ENCODE results near the gene CLPTM1. TPM values are rescaled to one million over a fixed set of nuclear protein-coding genes. Genes with fewer than 3 reads are reported as not detected.

Gene CLPTM1
- total RNA-seq, 1 donor, result 62.6 TPM

DNA sequence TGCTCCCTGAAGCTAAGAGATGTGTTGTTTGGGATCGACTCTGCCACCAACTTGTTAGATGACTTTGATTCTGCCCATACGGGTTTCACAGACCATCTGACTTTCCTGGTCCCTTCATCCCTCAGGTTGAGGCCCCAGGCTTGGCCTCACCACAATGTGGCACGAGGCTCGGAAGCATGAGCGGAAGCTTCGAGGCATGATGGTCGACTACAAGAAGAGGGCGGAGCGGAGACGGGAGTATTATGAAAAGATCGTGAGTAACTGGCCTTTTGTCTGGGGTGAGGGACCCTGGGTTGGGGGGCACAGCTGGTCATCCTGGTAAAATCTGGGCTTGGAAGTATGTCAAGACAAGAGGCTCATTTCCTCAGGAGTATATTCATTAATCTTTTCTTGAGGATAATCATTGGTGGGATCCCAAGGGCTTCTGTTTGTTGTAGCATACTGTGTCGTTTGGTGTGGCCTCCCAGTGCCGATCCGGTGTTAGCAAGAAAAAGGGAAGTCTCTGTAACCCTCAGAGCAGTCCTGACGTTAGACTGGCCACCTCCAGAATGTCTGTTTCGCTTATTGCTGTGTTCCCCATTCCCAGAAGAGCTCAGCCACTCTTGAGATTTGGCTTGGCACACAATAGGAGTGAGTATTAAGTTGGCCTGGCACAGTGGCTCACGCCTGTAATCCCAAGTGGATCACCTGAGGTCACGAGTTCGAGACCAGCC lies 85.0 kb downstream of the CLPTM1 start:
- no peak for TF ChIP-seq CTCF (IDR thresholded peaks at IDR 0.05; ENCODE audit: insufficient read depth, low read depth, low read length)
- peak overlapping the region; percentile 96 for H3K4me3 ChIP-seq (ENCODE audit: low read depth, low read length)
- no peak for DNase-seq (ENCODE audit: low read depth)

- H3K4me3 ChIP-seq (ENCODE audit: low read depth, low read length), result no peak overlapping the region
- DNase-seq (ENCODE audit: low read depth), result no peak
- TF ChIP-seq CTCF (IDR thresholded peaks at IDR 0.05; ENCODE audit: insufficient read depth, low read depth, low read length), result no peak
These were observed 85.9 kb downstream of the CLPTM1 start for GRCh38 chr19:45041125-45041524.

Other genes starting within 250 kb of the CLPTM1 start
- 8.6 and 10.0 TPM in 2 replicates for gene BCL3, start 206.7 kb upstream of the CLPTM1 start, total RNA-seq
- gene CBLC, start 177.5 kb upstream of the CLPTM1 start, total RNA-seq, result under 0.01 TPM in 2 replicates
- 10.3 and 15.1 TPM in 2 replicates for gene BCAM, start 146.3 kb upstream of the CLPTM1 start, total RNA-seq
- 133 and 134 TPM in 2 replicates for gene NECTIN2, start 109.1 kb upstream of the CLPTM1 start, total RNA-seq
- gene TOMM40, start 64.1 kb upstream of the CLPTM1 start, total RNA-seq, result 56.7 and 57.9 TPM in 2 replicates
- 9.7 and 16.4 TPM in 2 replicates for gene APOE, start 49.6 kb upstream of the CLPTM1 start, total RNA-seq
- 1.3 and 2.6 TPM in 2 replicates for gene APOC1, start 40.8 kb upstream of the CLPTM1 start, total RNA-seq
- not detected in 2 replicates for gene APOC4, start 13.1 kb upstream of the CLPTM1 start, total RNA-seq
- not detected in 2 replicates for gene APOC2, start 9.3 kb upstream of the CLPTM1 start, total RNA-seq
- gene RELB, start 46.1 kb downstream of the CLPTM1 start, total RNA-seq, result 10.6 and 13.8 TPM in 2 replicates
- gene CLASRP, start 83.7 kb downstream of the CLPTM1 start, total RNA-seq, result 14.2 and 16.4 TPM in 2 replicates
- gene ZNF296, start 121.1 kb downstream of the CLPTM1 start, total RNA-seq, result under 0.01 TPM in 2 replicates
- 16.0 and 24.2 TPM in 2 replicates for gene GEMIN7, start 123.9 kb downstream of the CLPTM1 start, total RNA-seq
- 31.1 and 36.1 TPM in 2 replicates for gene PPP1R37, start 137.8 kb downstream of the CLPTM1 start, total RNA-seq
- gene NKPD1, start 205.6 kb downstream of the CLPTM1 start, total RNA-seq, result under 0.01 TPM in 2 replicates
- gene TRAPPC6A, start 222.9 kb downstream of the CLPTM1 start, total RNA-seq, result 3.9 and 7.7 TPM in 2 replicates
- 4.3 and 5.8 TPM in 2 replicates for gene BLOC1S3, start 223.4 kb downstream of the CLPTM1 start, total RNA-seq

Data from fibroblast of villous mesenchyme (primary cell).